ENCODE measurements around the gene CCDC171. TPM values are rescaled to one million over a fixed set of nuclear protein-coding genes. Genes with fewer than 3 reads are reported as not detected.
"Not testable (repeated sequence)": the region's sequence is repeated elsewhere in the genome, so short reads cannot be mapped to it uniquely, and the experiment has no call there.

CCDC171 gene
- total RNA-seq, 1 donor = 5.8 TPM

DNA sequence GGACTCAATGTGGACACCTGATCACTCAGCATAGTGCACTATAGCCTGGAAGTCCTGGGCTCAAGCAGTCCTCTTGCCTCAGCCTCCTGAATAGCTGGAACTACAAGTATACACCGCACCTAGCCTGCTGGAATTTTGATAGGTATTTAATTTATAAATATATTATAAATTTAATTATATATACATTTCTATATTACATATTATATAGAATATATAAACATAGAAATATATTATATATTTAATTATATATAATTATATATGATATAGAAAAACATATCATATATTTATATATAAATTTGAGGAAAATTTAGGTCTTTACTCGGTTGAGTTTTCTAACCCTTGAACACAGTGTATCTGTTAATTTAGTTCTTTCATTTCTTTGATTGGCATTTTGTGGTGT is 26.9 kb upstream of the CCDC171 start:
- TF ChIP-seq, protein P1, sequence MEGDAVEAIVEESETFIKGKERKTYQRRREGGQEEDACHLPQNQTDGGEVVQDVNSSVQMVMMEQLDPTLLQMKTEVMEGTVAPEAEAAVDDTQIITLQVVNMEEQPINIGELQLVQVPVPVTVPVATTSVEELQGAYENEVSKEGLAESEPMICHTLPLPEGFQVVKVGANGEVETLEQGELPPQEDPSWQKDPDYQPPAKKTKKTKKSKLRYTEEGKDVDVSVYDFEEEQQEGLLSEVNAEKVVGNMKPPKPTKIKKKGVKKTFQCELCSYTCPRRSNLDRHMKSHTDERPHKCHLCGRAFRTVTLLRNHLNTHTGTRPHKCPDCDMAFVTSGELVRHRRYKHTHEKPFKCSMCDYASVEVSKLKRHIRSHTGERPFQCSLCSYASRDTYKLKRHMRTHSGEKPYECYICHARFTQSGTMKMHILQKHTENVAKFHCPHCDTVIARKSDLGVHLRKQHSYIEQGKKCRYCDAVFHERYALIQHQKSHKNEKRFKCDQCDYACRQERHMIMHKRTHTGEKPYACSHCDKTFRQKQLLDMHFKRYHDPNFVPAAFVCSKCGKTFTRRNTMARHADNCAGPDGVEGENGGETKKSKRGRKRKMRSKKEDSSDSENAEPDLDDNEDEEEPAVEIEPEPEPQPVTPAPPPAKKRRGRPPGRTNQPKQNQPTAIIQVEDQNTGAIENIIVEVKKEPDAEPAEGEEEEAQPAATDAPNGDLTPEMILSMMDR (IDR thresholded peaks at IDR 0.05; ENCODE audit: extremely low read depth, low read depth, low read length) = no peak
- Histone ChIP-seq H3K4me2 (ENCODE audit: insufficient read depth, low read length) (no peak overlapping the region), H3K4me1 (ENCODE audit: insufficient read depth, low read length) (no peaks in the 10 kb centered on the region), H3K9me3 (ENCODE audit: low read depth, low read length) (no peaks in the 10 kb centered on the region), H3K79me2 (ENCODE audit: insufficient read depth, low read length) (no peaks in the 10 kb centered on the region), H3K36me3 (ENCODE audit: insufficient read depth, low read length) (no peaks in the 10 kb centered on the region), H3K27me3 (ENCODE audit: insufficient read depth, low read length) (no peaks in the 10 kb centered on the region), H3K4me3 (ENCODE audit: insufficient read depth, low read length) (no peak overlapping the region), H4K20me1 (ENCODE audit: insufficient read depth, low read length) (no peaks in the 10 kb centered on the region), H2AFZ (ENCODE audit: low read length) (no peak overlapping the region), H3K27ac (ENCODE audit: low read depth, low read length) (no peak overlapping the region)
- DNase-seq (ENCODE audit: insufficient read length, low spot score, missing footprints) = no peak

DNA sequence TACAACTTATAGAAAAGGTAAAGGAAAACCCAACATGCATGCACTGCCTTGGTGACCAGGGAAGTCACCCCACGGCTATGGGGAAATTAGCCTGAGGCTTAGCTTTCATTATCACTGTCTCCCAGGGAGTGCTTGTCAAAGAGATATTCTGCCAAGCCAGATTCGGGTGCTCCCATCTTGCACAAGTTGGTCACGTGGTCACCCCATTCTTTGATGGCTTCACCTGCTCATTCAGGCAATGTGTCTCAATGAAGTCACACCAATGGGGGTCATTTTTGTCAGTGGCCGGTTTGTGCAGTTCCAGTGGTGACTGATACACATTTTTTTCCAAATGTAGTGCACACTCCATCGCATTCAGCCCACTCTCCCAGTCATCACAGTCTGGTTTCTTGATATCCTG is 25.8 kb upstream of the CCDC171 start:
- not testable (repeated sequence) for H3K4me3 ChIP-seq (ENCODE audit: insufficient read depth, low read length); H3K27me3 ChIP-seq (ENCODE audit: insufficient read depth, low read length); H3K36me3 ChIP-seq (ENCODE audit: insufficient read depth, low read length); H2AFZ ChIP-seq (ENCODE audit: low read length); H3K79me2 ChIP-seq (ENCODE audit: insufficient read depth, low read length); H3K4me1 ChIP-seq (ENCODE audit: insufficient read depth, low read length); H4K20me1 ChIP-seq (ENCODE audit: insufficient read depth, low read length); DNase-seq (ENCODE audit: insufficient read length, low spot score, missing footprints); H3K9me3 ChIP-seq (ENCODE audit: low read depth, low read length); H3K4me2 ChIP-seq (ENCODE audit: insufficient read depth, low read length); H3K27ac ChIP-seq (ENCODE audit: low read depth, low read length)

DNA sequence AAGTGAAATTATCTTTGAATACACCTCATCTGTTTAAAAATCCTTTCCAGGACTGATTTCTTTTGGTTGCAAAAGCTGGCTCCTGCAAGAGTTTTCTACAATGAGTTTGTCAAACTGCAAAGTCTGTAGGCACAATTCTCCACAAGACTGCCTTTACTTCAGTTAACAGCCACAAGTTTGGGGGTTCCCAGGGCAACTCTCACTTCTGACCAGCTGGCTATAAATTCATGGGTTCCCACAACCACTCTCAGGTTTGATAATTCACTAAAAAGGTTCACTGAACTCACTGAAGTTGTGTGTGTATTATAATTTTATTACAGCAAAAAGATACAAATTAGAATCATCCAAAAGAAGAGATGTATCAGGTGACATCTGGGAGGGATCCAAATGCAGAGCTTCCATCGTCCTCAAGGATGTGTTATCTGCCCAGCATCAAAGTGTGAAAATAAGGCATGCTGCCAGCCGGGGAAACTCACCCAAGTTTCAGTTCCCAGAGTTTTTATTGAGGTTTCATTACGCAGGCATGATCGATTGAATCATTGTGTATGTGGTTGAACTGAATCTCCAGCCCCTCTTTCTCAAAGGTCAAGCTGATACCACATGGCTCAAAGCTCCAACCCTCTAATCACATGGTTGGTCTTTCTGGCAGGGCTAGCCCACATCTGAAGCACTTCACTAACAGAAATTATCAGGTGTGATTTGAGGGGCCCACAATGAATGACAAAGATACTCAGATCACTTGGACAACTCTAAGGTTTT is 23.1 kb upstream of the CCDC171 start:
- no peak overlapping the region for H3K4me3 ChIP-seq (ENCODE audit: insufficient read depth, low read length)
- no peak overlapping the region for H3K27ac ChIP-seq (ENCODE audit: low read depth, low read length)
- no peaks in the 10 kb centered on the region for H3K36me3 ChIP-seq (ENCODE audit: insufficient read depth, low read length)
- no peak overlapping the region for H2AFZ ChIP-seq (ENCODE audit: low read length)
- H4K20me1 ChIP-seq (ENCODE audit: insufficient read depth, low read length) = no peaks in the 10 kb centered on the region
- TF ChIP-seq, protein P1 (IDR thresholded peaks at IDR 0.05; ENCODE audit: extremely low read depth, low read depth, low read length) = no peak
- H3K4me1 ChIP-seq (ENCODE audit: insufficient read depth, low read length) = no peaks in the 10 kb centered on the region
- DNase-seq (ENCODE audit: insufficient read length, low spot score, missing footprints) = no peak
- no peak overlapping the region for H3K4me2 ChIP-seq (ENCODE audit: insufficient read depth, low read length)
- no peaks in the 10 kb centered on the region for H3K9me3 ChIP-seq (ENCODE audit: low read depth, low read length)
- H3K27me3 ChIP-seq (ENCODE audit: insufficient read depth, low read length) = no peaks in the 10 kb centered on the region
- no peaks in the 10 kb centered on the region for H3K79me2 ChIP-seq (ENCODE audit: insufficient read depth, low read length)

DNA sequence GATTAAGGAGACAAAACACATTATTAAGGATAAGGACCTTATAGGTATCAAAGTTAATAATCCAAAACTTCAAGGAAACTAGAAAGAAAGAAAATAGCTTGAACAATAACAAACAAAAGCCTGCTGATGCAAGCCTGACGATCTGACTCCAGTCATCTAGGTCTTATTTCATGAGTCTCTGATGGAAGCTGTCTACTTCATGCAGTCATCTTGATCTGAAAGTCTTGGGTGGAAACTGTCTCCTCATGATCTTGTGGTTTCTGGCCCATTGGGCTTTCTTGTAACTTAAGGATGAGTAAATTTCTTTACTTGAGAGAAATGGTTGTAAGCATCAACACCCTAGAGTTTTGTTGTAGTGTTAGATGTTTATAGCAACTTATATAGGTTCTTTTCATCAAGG is 21.5 kb upstream of the CCDC171 start:
- TF ChIP-seq, protein P1 (IDR thresholded peaks at IDR 0.05; ENCODE audit: extremely low read depth, low read depth, low read length) = no peak
- Histone ChIP-seq H3K4me1 (ENCODE audit: insufficient read depth, low read length) (no peaks in the 10 kb centered on the region), H3K9me3 (ENCODE audit: low read depth, low read length) (no peaks in the 10 kb centered on the region), H3K27me3 (ENCODE audit: insufficient read depth, low read length) (no peaks in the 10 kb centered on the region), H2AFZ (ENCODE audit: low read length) (no peak overlapping the region), H3K27ac (ENCODE audit: low read depth, low read length) (no peak overlapping the region), H3K4me3 (ENCODE audit: insufficient read depth, low read length) (no peak overlapping the region), H3K36me3 (ENCODE audit: insufficient read depth, low read length) (no peaks in the 10 kb centered on the region), H4K20me1 (ENCODE audit: insufficient read depth, low read length) (no peaks in the 10 kb centered on the region), H3K4me2 (ENCODE audit: insufficient read depth, low read length) (no peak overlapping the region), H3K79me2 (ENCODE audit: insufficient read depth, low read length) (no peaks in the 10 kb centered on the region)
- DNase-seq (ENCODE audit: insufficient read length, low spot score, missing footprints) = no peak

All from osteoblast (primary cell).